HG03060 (cell line): ENCODE measurements around the gene ZDHHC3.

ENCODE experiments used
- ATAC-seq: cut with Tn5 transposase; IDR thresholded peaks from one replicate; pipeline ENCODE4 v1.9.1; 2021; ENCODE audit warnings: low read depth, moderate number of reproducible peaks; ENCODE audit not compliant: unreplicated experiment

The ZDHHC3 gene

GRCh38 chr3:44932271-44932670 is 43.7 kb downstream of the ZDHHC3 start:
- no peak for ATAC-seq

DNA sequence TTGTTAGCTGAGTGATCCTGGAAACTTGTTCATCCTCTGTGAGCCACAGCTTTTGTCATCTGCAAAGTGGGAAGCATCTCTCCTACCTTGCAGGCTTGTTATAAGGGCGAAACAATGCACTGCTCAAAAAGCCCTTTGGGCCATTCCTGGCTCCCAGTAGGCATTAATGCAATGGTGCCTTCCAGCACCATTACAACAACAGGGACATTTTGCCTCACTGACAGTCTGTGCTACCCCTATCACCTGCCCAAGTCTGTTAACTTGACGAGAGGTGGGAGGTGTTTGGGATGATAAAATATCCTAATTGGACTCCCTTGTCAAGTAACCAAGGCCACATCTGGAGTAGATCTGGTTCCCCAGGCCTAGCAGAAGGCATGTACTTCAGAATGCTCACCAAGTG is 44.2 kb downstream of the ZDHHC3 start:
- ATAC-seq = no peak

GRCh38 chr3:44930911-44931310 is 45.1 kb downstream of the ZDHHC3 start:
- no peak for ATAC-seq

- no peak for ATAC-seq
Observed at GRCh38 chr3:44929782-44930181, 46.2 kb downstream of the ZDHHC3 start.

DNA sequence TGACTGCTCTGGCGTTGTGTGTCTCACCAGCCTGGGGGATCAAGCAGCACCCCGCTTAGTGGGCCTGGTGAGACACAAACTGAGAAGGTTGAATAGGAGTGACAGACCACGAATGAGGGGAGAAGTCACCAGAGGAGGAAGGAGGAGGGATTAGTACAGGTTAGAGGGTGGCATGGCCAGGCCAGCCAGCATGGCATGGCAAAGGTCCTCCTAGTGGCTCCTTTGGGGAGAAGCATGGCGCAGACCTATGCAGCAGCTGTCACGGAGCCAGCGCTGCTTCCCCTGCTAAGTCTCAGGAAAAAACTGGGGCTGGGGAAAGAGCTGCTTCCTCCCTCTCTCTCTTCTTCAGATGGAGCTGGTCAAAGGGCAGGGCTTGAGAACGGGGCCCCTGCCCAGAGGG is 48.6 kb downstream of the ZDHHC3 start:
- no peak for ATAC-seq

GRCh38 chr3:44926921-44927320 is 49.1 kb downstream of the ZDHHC3 start:
- ATAC-seq = no peak

DNA sequence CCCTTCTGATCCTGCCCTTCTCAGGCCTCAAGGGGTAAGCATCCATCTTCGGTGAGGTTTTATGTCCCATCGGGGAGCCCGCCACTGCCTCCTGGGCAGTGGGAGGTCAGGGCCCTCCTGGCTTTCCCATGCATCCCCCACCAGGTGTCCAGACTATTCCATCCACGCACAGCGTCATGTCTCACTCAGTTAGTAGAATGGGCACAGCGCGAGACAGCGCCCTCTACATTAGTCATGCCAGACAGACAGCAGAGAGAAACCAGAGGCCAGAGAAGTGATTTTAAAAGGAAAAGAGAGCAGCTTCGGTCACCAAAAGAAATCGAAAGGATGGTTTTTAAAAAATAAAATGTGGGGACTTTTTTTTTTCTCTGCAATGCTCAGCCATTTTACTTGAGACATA is 49.8 kb downstream of the ZDHHC3 start:
- no peak for ATAC-seq

DNA sequence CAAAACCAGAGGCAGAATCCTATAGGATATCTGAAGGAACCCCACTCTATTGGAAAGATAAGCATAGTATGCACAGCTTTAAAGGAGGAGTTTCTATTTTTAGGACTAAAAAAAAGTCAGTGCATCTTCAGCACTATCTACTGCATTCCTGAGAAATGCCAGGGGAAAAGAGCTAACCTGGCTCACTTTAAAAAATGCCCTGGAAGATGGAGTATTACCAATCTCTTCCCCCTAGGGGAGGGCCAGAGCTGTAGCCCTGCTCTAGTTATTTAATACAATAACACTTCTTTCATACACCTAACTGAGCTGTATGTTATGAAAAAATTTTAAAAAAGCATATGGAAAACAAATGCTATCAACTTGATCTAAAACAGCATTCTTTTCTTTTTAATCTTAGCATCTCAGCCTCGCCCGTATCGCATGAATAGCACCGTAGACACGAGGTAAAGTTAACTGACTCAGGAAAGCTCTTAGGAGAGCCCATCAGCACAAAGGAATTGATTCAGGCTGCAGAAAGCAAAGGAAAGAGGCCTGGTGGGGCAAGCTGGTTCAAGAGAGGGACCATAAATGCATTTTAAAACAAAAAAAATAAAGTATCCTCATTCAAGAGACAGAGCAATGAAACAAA is 51.4 kb downstream of the ZDHHC3 start:
- ATAC-seq = no peak

GRCh38 chr3:44923632-44924456 is 52.1 kb downstream of the ZDHHC3 start:
- no peak for ATAC-seq

DNA sequence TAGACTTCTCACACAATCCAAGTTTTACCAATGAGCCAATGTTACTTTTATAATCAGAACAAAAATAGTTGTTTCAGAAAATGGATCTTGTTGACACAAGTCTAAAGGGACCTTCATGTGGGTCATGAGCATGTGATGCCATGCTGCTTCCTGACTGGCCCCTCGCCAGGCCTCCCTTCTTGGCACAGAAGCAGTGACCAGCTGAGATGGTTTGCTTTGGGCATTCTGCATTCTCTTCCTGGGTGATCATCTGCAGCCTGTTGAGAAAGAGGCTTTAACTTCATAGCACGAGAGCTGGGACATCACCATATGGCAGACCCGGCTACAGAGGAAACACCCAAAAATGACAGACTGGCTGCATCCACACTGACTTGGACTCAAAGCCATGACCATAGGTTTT is 55.9 kb downstream of the ZDHHC3 start:
- ATAC-seq = no peak

- no peak for ATAC-seq
Observed at GRCh38 chr3:44918581-44918980, 57.4 kb downstream of the ZDHHC3 start.

DNA sequence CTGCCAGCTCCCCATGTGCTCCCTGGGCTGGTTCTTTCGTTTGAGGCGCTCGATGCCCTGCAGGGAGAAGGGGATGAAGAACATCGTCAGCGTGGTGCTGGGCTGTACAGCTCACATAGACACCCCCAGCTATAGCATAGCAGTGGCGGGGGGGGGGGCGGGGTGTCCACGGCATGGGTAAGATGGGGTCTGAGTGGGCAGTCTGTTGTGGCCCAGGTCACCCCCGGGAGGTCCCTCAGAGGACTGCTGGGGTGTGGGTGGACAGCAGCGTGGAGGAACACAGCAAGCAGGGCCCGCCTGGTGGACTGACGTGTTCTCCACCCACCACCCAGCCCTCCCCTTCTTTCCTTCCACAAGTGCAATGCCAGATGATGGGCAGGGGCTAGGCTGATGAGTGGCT is 57.9 kb downstream of the ZDHHC3 start:
- no peak for ATAC-seq

- ATAC-seq = no peak
Observed at GRCh38 chr3:44915702-44916438, 60.1 kb downstream of the ZDHHC3 start.

- no peak for ATAC-seq
Observed at GRCh38 chr3:44914936-44915335, 61.0 kb downstream of the ZDHHC3 start.

- ATAC-seq = no peak
Observed at GRCh38 chr3:44913868-44914468, 62.0 kb downstream of the ZDHHC3 start.

DNA sequence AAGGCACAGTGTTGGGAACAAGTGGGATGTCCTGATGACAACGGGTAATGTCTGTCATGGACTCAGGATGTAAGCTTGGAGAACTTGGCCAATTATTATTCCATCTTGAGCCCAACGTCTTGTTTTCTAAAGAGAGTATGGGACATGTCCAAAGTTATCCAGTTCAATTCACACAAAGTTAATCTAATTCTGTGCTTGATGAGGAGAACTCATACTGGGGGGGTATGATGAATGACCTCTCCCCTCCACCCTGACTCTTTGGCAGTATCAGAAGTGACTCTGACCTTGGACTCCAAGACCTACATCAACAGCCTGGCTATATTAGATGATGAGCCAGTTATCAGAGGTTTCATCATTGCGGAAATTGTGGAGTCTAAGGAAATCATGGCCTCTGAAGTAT is 65.3 kb downstream of the ZDHHC3 start:
- ATAC-seq = no peak

GRCh38 chr3:44909063-44909462 is 66.9 kb downstream of the ZDHHC3 start:
- ATAC-seq = no peak

DNA sequence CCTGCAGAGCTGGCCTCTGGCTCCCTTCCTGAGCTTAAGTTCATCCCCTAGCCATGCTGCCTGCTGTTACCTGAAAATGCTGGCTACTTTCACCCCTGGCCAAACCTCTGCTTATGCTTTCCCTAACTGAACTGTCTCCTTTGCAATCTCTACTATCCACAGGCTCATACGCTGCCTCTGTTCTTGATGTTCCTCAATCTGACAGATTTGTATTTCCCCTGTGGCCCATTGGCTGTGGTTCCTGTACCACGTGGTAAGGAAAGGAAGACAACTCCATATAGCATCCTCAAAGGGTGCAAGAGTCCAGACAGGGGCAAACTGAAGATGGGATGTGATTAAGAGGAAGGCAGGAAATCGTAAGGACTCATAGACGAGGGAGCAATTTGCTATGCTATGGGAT is 68.4 kb downstream of the ZDHHC3 start:
- no peak for ATAC-seq

- no peak for ATAC-seq
Observed at GRCh38 chr3:44906997-44907396, 69.0 kb downstream of the ZDHHC3 start.

DNA sequence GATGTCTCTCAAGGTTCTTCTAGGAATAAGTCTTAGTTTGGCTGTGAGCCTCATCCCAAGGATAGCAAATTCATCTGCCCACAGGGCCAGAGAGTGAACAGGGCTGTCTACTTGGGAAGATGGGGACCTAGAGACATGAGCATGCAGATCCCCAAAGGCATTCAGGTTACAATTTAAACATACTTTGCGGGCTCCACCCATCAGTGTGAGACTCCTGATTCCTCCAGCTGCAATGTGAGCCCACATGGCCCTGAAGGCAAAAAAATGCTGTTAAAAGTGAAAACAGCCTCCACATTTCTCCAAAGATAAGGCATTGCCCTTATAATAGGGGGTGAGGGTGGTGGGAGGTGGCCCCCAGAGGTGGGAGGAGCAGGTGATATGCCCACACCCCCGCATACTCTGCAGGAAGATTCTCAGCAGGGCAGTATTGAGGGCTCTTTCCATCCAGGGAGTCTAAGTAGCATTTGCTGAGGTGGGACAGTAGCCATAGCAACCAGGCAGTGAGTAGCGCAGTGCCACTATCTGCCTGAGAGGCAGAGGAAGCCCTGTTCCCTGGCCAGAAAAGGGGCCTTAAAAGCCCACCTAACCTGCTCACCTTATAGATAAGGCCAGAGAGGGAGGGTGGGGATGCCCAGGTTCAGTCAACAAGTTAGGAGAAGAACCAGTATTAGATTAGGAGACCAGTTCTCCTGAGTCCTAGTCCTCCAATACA is 70.4 kb downstream of the ZDHHC3 start:
- ATAC-seq = no peak

DNA sequence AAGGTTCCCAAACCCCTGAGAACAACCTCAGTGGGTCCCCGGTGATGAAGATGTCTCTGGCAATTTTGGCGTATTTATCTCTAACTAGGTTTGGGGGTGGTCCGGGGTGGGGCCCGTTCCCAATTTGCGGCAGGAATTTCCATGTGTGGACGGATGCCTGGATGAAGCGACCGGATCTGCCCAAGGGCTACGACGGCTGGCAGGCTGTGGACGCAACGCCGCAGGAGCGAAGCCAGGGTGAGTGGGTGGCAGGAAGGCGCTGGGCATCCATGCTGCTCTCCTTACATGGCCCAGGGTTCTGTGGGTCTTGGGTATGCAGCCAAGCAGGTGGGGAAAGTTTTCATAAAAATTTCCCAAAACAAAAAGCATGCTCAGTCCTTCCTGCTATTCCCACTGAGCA is 72.2 kb downstream of the ZDHHC3 start:
- no peak for ATAC-seq
